HUDEP-2 (cell line): Measurements from ENCODE around the gene HOXD12.
A peak's percentile ranks its signal among the peaks of the same experiment; 100 is the strongest.

ENCODE experiments used
- DNase-seq, 76 experiments: peaks; one replicate each; lab custom pipeline; 2025; ENCODE audit not compliant: unreplicated experiment in 76 of 76; lab: John Stamatoyannopoulos, UW

The HOXD12 gene

DNA sequence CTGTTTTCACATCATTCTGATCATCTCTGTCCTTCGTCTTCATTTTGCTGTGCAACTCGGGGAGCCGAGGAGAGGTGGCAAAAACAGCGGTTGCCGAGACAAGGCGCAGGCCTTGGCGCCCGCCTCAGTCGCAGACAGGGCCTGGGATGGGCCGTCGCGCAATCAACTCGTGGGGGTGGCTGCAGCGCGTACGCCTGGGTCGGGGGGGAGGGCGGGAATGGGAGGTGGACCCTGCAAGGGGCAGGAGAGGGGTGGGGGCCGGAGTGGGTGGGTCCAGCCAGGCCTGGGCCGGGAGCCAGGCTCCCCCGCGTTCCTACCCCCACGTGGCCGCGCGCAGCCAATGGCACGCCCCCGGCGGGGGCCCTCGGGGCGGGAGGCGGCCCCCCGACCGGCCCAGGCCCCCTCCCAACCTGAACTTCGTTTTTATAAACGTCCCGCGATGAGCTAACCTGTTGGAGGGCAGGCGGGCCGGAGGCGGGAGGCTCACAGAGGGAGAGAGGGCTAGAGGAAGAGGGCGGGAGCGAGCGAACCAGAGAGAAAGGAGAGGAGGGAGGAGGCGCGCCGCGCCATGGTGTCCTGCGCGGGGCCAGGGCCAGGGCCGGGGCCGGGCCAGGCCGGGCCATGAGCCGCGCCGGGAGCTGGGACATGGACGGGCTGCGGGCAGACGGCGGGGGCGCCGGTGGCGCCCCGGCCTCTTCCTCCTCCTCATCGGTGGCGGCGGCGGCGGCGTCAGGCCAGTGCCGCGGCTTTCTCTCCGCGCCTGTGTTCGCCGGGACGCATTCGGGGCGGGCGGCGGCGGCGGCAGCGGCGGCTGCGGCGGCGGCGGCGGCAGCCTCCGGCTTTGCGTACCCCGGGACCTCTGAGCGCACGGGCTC, 7.1 kb upstream of the HOXD12 start, which contains the start of gene HOXD13:
TSS of gene HOXD13 (plus strand) at position 452 of the 875 bp plus-strand sequence. CDS start at position 622, 170 bp downstream.
- DNase-seq, result peak in 2 of 76 experiments; percentile 19 to 42

DNA sequence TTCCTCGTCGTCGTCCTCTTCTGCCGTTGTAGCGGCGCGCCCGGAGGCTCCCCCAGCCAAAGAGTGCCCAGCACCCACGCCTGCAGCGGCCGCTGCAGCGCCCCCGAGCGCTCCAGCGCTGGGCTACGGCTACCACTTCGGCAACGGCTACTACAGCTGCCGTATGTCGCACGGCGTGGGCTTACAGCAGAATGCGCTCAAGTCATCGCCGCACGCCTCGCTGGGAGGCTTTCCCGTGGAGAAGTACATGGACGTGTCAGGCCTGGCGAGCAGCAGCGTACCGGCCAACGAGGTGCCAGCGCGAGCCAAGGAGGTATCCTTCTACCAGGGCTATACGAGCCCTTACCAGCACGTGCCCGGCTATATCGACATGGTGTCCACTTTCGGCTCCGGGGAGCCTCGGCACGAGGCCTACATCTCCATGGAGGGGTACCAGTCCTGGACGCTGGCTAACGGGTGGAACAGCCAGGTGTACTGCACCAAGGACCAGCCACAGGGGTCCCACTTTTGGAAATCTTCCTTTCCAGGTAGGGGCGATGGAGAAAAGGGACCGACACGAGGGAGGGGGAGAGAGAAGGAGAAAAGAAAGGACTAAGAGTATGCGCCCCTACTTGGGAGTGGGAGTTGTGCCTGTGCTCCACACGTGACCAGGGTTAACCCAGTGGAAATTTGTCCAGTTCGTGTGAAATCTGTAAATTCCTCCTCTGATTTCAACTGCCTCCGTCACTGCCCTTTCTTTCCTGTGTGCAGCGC, 6.3 kb upstream of the HOXD12 start:
- DNase-seq, result peak in 2 of 76 experiments; percentile 10 to 18

DNA sequence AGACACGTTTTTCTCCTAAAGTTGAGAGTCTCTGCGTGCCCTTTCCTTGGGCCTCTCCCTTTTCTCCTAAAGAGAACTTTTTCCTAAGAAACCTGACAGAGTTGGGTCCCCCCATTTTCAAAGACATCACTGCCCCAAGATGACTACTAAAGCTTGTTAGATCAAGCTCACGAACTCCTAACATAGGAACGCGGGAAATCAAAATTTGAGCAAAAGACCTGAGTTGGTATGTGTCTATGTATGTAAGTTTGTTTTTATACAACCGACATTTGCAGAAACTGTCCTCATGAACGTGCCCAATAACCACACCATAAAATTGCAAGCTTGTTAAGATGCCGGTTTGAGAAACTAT, 5.7 kb upstream of the HOXD12 start:
- no peak for DNase-seq

GRCh38 chr2:176094349-176094748, 5.2 kb upstream of the HOXD12 start:
- DNase-seq, result no peak

DNA sequence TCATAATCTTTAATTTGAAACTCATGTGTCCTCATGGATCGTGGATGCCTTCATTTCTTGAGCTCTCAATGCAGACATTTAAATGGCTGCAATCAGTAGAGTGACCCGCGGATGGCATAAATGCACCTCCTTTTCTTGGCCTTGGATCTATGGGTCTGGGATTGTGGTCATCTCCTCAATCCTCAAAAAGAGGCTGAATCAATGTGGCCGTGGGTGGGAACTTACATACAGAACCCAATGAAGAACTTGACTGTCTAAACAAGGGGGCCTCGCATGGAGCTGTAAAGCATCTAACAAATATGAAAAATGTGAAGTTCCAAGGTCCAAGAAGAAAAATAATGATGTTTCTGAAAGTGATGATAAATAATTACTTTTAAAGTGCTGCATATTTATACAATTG, 4.2 kb upstream of the HOXD12 start:
- no peak for DNase-seq

DNA sequence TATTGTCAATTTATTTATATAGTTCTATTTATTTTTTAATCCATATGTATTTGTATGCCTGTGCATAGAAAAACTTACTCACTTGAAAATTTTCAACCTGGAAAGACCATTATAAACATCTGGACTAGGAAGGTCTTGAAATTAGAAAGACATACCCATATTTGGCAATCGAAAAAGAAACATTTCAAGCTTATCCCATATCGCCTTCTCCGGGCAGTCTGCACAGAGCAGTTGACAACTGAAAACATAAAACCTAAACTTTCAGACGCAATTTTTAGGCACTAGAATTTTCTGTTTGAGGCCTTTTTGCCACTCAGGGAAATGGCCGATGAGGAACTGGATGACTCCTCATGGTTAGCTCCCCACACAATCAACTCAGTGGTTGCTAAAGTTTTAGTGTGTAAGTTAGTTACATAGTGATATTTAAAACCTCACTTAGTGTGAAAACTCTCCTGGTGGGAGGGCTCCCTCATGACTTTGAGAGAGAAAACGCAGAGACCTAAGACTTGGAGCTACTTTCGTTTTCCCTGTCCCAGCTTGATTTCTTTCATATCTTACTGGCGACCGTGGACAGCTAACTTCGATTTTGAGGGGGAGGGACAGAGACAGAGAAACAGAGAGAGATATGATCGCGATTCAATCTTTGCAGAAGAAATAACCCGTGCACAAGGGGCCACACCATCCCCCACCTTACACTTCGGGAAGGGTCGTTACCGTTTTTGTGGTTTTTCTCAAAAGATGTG, 3.2 kb upstream of the HOXD12 start:
- DNase-seq, result no peak

- peak in 55 of 76 experiments; percentile 6 to 74 (median 38) for DNase-seq
Measured at GRCh38 chr2:176096986-176097819, 2.4 kb upstream of the HOXD12 start.

DNA sequence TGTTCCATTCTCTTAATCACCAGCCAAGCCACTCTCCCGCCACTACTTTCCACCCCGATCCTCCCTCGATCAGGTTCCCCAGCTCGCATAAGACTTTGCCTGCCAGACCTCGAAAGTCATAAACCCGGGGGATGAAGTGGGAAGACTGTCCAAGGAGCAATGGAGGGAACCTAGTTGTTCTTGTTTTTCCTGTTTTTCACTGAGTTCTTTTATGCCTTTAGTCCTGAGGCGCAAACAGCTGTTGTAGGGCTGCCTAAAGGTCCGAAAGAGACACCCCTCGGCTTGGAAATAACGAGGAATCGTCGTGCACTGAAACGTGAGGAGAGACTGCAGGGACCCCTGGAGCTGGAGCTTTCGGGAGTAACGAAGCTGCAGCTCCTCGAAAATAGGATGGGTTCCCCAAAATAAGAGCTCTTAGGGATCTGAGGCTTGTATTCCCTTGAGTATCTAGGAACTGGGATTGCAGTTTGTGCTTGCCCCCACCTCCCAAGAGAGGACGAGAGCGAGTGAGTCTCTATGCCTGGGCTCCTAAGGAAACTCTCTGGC, 1.7 kb upstream of the HOXD12 start:
- no peak for DNase-seq

DNA sequence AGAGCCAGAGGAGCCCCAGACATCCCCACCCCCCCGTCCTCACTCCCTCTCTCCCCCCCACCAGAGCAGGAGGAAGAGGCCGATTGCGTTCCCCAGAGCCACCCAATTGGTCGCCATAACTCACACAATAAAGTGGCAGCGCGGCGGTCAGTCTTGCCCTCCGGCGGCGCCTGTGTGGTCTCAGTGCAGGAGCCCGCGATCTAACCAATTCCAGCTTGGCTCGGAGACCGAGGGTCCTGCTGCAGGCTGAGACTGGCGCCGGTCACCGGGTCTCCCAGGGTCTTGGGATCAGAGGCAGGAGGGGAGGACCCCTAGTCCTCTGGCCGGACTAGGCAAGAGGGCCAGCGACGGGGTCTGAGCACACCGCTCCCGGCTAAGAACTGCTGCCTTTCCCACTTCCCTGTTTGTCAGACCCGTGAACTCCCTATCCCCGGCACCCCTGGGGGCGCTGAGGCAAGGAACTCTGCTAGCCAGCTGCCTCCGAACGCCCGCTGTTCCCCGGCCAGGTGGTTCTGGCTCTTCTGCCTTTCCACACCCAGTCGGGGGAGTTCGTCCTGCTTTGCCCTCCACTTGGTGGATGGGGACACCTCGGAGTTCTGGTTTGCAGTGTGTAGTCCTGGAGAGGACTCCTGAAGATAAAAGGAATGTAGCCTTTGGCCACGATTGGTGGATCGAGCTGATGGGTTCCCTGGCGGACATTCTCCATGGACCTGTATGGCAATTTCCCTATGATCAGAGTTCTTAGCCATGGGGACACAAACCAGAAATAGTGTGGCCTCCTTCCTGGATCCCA, 1.0 kb upstream of the HOXD12 start:
- DNase-seq, result no peak

GRCh38 chr2:176099159-176099727, 352 bp upstream of the HOXD12 start:
- no peak for DNase-seq

DNA sequence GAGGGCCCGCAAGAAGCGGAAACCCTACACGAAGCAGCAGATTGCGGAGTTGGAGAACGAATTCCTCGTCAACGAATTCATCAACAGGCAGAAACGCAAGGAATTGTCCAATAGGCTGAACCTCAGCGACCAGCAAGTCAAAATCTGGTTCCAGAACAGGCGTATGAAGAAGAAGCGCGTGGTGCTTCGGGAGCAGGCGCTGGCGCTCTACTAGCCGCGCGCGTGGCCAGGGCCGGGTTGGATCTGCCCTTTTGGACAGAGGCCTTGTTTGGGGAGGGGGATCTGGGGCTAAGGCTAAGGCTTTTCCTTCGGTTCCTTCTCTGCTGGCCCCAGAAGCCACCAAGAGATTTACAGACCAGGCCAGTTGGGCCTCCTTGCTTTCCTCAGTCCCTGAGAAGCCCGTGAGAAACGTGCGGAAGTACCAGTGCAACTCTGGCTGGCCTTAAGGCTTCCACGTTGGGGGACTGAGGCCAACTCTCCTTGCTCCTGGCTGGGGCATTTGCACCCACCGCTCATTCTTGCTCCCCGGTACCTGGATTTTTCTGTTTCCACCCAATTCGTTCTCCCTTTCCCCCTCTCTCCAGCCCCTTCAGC, 1.0 kb downstream of the HOXD12 start:
- DNase-seq, result no peak

- no peak for DNase-seq
Measured at GRCh38 chr2:176101216-176101830, 1.7 kb downstream of the HOXD12 start.

- no peak for DNase-seq
Measured at GRCh38 chr2:176101842-176102241, 2.2 kb downstream of the HOXD12 start.

DNA sequence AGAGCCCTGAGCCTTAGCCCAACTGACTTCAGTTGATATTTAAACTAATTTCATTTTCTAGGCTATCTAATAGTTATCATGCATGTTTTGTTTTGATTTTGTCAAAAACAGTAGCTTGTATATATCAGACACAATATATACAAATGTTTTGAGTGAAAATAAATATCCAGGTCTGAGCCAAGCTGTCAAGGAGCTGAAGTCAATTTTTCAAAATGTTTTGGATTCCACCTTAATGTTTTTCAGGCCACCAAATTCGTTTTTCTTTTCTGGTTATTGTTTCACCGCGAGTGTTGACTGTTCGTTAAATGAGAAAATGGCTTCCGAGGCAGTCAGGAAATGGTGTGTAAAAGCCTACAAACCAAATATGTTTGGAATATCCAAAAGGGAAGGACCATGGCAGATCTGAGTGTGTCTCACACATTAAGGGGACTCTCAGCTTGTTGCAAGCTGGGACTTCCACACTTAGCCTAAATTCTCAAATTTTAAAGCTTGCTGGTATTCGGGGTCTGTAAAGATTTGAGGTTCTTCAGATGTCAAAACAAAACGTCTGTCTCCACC, 2.8 kb downstream of the HOXD12 start:
- DNase-seq, result no peak

- DNase-seq, result no peak
Measured at GRCh38 chr2:176103194-176103593, 3.6 kb downstream of the HOXD12 start.

- no peak for DNase-seq
Measured at GRCh38 chr2:176103742-176104315, 4.2 kb downstream of the HOXD12 start.

DNA sequence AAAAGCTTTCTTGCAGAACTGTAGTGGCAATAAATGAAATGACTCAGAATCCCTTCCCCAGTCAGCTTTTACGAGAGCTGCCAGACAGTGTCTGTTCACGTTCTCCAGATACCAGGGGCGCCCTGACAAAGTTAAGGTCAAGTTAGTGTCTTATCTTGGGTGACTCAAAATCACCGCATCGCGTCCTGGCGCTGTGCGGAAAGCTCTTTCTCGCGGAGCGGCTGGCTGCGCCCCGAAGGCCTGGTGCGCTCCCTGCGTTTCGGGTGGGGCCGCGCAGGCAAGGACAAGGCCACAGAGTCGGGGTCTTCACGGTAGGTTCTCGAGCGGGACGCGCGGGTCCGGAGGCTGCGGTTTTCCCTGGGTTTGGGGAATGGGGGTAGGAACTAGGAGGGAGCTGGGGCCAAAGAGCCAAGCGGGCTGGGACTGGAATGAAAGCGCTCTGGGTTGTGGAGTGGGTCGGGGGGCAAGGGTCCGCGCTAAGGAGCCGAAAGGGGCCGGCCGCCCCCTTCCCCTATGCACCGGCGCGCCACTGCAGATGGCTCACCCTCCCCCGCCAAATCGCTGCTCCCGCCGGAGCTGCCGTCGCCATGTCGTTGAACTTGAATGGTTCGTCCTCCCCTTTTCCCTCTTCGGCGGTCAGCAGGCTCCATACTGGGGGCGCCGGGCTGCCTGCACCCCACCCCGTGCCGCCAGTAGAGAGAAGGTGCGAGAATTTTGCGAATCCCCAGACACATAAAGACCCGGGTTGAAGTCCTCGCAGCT, 4.9 kb downstream of the HOXD12 start:
- DNase-seq, result peak in 12 of 76 experiments; percentile 6 to 48 (median 14)
